GM13976 (cell line): ENCODE results near the gene POP4.

Source experiments
- DNase-seq: peaks from one replicate; pipeline ENCODE4 v3.0.0; 2012; ENCODE audit warnings: low spot score
- CTCF ChIP-seq: IDR thresholded peaks from 2 replicates; pipeline ENCODE4 v1.5.1; 2012; ENCODE audit warnings: borderline replicate concordance, mild to moderate bottlenecking; ENCODE audit not compliant: insufficient read depth; ENCODE audit errors: extremely low read depth, missing control alignments, control extremely low read depth
- in situ Hi-C: fragments of 300-500 bp; cut with MboI; formaldehyde crosslinking; loops from one replicate; pipeline ENCODE4 v1.12.0; 2022; ENCODE audit warnings: low sequenced_read_pairs, mixed read lengths, inconsistent platforms; ENCODE audit not compliant: unreplicated experiment

POP4 gene

GRCh38 chr19:29635963-29636362, 29.9 kb downstream of the POP4 start:
- no peak for DNase-seq
- in situ Hi-C loops = no loop called here
- TF ChIP-seq CTCF = no peak

GRCh38 chr19:29636553-29637360, 30.7 kb downstream of the POP4 start:
- no peak for TF ChIP-seq CTCF
- in situ Hi-C loops = no loop called here
- DNase-seq = no peak

DNA sequence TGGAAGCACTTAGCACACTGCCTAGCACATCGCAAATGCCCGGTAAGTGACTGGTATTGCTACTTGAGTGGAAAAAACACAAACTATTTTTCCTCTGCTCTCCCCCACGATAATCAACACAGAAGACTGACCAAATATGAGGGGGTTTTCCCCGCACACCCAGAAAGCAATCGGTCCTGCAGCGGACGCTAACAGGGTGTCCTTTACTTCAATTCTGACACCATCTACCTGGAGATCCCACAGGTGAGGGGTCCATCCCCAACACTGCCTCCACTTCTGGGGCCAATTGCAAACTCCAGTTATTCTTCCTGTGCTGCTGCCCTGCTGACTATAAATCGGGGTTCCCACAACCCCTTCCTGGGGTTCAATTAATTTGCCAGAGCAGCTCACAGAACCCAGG, 33.0 kb downstream of the POP4 start:
- in situ Hi-C loops = no loop called here
- no peak for DNase-seq
- no peak for TF ChIP-seq CTCF

DNA sequence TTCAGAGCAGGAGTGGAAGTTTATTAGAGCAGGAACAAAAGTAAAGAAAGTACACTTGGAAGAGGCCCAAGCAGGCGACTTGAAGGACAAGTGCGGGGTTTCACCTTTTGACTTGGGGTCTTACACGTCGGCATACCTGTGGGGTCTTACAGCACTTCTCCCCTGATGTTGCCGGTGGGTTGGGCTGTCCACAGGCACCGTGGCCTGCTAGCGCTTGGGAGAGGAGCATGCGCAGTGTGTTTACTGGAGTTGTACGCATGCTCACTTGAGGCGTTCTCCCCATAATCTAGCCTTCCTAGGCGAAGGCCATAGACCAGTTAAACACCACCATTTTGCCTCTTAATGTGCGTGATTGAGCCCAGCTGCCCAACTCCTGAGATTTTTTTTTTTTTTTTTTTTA, 34.1 kb downstream of the POP4 start:
- in situ Hi-C loops = no loop called here
- no peak for TF ChIP-seq CTCF
- no peak for DNase-seq

GRCh38 chr19:29641597-29641996, 35.5 kb downstream of the POP4 start:
- TF ChIP-seq CTCF = no peak
- in situ Hi-C loops = no loop called here
- no peak for DNase-seq

DNA sequence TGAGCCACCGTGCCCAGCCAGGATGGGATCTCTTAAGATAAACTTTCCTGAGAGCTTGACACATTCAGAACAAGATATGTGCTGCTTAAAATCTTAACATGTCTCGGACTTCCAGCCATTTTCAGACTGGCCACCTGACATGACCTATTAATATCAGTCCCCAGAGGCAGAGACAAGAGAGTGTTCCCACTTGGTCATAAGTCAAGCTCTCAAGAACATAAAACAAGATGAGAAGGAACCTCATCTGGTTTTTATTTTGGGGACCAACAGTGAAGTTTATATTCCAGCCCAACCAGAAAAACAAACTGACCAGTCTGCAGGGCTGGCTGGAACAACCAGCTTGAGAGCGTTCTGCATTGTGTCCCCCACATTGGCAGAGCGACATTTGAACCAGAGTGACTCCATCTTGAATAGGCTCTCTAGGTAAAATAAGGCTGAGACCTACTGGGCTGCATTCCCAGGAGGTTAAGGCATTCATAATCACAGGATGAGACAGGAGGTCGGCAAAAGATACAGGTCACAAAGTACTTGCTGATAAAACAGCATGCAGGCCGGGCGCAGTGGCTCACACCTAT, 37.4 kb downstream of the POP4 start:
- DNase-seq = no peak
- no peak for TF ChIP-seq CTCF
- in situ Hi-C loops = no loop called here

- in situ Hi-C loops = no loop called here
- no peak for DNase-seq
- TF ChIP-seq CTCF = no peak
These were observed 38.1 kb downstream of the POP4 start for GRCh38 chr19:29644210-29644609.
